Chondrocyte (in vitro differentiated cells): ENCODE measurements around the gene PLK3. TPM values are rescaled to one million over a fixed set of nuclear protein-coding genes. Genes with fewer than 3 reads are reported as not detected.
"Not testable (repeated sequence)": the region's sequence is repeated elsewhere in the genome, so short reads cannot be mapped to it uniquely, and the experiment has no call there.

Experiments used
- DNase-seq: peaks from one replicate; pipeline ENCODE4 v3.0.0; 2021; ENCODE audit warnings: mixed read lengths, low spot score
- H3K27ac Mint-ChIP-seq: one replicate; pipeline ENCODE4 v1.8.0; 2021; ENCODE audit warnings: mild to moderate bottlenecking, moderate library complexity, mixed read lengths; ENCODE audit not compliant: unreplicated experiment
- H3K27me3 Mint-ChIP-seq: 2 replicates; pipeline ENCODE4 v1.8.0; 2021; ENCODE audit warnings: low read depth, mixed read lengths
- H3K36me3 Mint-ChIP-seq: 2 replicates; pipeline ENCODE4 v1.8.0; 2021; ENCODE audit warnings: low read depth, mixed read lengths
- H3K4me1 Mint-ChIP-seq: 2 replicates; pipeline ENCODE4 v1.8.0; 2021; ENCODE audit warnings: low read depth, mild to moderate bottlenecking, mixed read lengths
- H3K4me3 Mint-ChIP-seq: one replicate; pipeline ENCODE4 v1.8.0; 2021; ENCODE audit warnings: mild to moderate bottlenecking, moderate library complexity, mixed read lengths; ENCODE audit not compliant: unreplicated experiment
- H3K9me3 Mint-ChIP-seq: 2 replicates; pipeline ENCODE4 v1.8.0; 2021; ENCODE audit warnings: low read depth, mixed read lengths
- CTCF ChIP-seq: fragments of 200-600 bp; sonication (generic); IDR thresholded peaks from 2 replicates; pipeline ENCODE4 v1.5.0; 2021; ENCODE audit warnings: antibody characterized with exemption, mild to moderate bottlenecking, moderate library complexity
- total RNA-seq: library from RNA; stranded (reverse); gene quantifications from 3 replicates; pipeline ENCODE4 v1.2.1, GENCODE V29; 2021

The PLK3 gene
- total RNA-seq, 1 donor from 2014 or later = 24.2 TPM

DNA sequence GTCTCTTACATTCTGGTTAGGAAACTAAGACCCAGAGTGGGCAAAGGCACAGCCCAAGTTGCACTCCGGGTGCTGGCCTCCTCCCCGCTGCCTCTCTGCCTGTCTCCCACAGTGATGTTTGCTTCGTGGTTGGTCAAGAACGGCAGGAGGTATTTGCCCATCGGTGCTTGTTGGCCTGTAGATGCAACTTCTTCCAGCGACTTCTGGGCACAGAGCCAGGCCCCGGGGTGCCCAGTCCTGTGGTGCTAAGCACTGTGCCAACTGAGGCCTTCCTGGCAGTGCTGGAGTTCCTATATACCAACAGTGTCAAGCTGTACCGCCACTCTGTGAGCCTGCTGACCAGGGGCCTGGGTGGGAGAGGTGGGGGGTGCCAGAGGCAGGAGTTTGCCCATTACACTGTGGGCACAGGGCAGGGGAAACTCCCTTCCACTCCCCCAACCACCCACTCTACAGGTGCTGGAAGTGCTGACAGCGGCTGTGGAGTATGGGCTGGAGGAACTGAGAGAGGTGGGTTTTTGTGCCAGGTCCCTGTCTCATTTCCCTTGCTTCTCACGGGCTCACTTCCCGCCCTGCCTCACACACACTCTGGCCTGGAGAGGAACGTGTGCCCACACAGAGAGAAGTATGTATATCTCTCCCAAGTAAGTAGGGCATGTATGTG, 10.1 kb downstream of the PLK3 start:
- no peaks in the 10 kb centered on the region for H3K9me3 Mint-ChIP-seq
- H3K36me3 Mint-ChIP-seq = peaks cover 13% of the 10 kb centered on the region
- H3K4me1 Mint-ChIP-seq = peaks cover 67% of the 10 kb centered on the region
- peak overlapping the region; percentile 76 for H3K4me3 Mint-ChIP-seq
- H3K27ac Mint-ChIP-seq = peak overlapping the region; percentile 100
- H3K27me3 Mint-ChIP-seq = no peaks in the 10 kb centered on the region
- no peak for TF ChIP-seq CTCF
- peak; percentile 95 for DNase-seq

- H3K36me3 Mint-ChIP-seq = peaks cover 15% of the 10 kb centered on the region
- peak overlapping the region; percentile 100 for H3K27ac Mint-ChIP-seq
- peaks cover 67% of the 10 kb centered on the region for H3K4me1 Mint-ChIP-seq
- H3K9me3 Mint-ChIP-seq, H3K27me3 Mint-ChIP-seq: not testable (repeated sequence)
- peak; percentile 29 for DNase-seq
- peak overlapping the region; percentile 36 for H3K4me3 Mint-ChIP-seq
Measured at GRCh38 chr1:44810762-44811105, 10.6 kb downstream of the PLK3 start.

DNA sequence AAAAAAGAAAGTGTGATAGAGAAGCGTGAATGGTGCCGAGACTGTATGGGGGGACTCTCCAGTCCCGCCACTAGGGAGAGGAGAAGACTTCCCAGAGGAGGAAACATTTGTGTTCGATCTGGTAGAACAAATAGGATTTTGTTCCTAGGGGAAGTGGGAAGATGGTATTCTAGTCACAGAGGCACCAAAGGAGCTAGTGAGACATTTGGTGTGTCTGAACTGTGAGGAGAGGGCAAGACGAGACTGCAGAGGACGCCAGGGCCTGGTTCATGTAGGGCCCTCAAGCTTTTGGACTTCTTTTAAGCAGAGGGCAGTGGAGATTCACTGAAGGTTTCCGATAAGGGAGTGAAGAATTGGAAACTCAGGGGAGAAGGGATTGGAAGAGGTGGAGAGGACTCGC, 11.1 kb downstream of the PLK3 start:
- no peaks in the 10 kb centered on the region for H3K27me3 Mint-ChIP-seq
- DNase-seq = peak; percentile 22

GRCh38 chr1:44812822-44813543, 12.8 kb downstream of the PLK3 start:
- H3K4me3 Mint-ChIP-seq = no peak overlapping the region

More for the DNA sequence above, 11.1 kb downstream of the PLK3 start:
- H3K4me1 Mint-ChIP-seq = peaks cover 67% of the 10 kb centered on the region
- peak overlapping the region; percentile 36 for H3K4me3 Mint-ChIP-seq
- H3K9me3 Mint-ChIP-seq = no peaks in the 10 kb centered on the region
- H3K27ac Mint-ChIP-seq = peak overlapping the region; percentile 100
- H3K36me3 Mint-ChIP-seq = peaks cover 15% of the 10 kb centered on the region
- TF ChIP-seq CTCF = peak; percentile 31

DNA sequence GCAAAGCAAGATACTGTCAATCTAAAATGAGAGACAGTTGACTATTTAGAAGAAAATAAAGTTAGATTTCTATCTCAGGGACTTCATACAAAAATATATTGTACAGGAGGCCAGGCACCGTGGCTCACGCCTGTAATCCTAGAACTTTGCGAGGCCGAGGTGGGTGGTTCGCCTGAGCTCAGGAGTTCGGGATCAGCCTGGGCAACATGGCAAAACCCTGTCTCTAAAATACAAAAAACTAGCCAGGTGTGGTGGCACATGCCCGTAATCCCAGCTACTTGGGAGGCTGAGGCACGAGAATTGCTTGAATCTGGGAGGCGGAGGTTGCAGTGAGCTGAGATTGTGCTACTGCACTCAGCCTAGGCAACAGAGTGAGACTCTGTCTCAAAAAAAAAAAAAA, 15.7 kb downstream of the PLK3 start:
- H3K4me3 Mint-ChIP-seq, H3K9me3 Mint-ChIP-seq, H3K27ac Mint-ChIP-seq, H3K27me3 Mint-ChIP-seq: not testable (repeated sequence)
- Mint-ChIP-seq H3K36me3 (peaks cover 13% of the 10 kb centered on the region), H3K4me1 (peaks cover 54% of the 10 kb centered on the region)
- peak; percentile 36 for DNase-seq

More at GRCh38 chr1:44812822-44813543, 12.8 kb downstream of the PLK3 start:
- peaks cover 13% of the 10 kb centered on the region for H3K36me3 Mint-ChIP-seq
- H3K27me3 Mint-ChIP-seq = no peaks in the 10 kb centered on the region
- peaks cover 60% of the 10 kb centered on the region for H3K4me1 Mint-ChIP-seq
- DNase-seq = peak; percentile 94
- no peak for TF ChIP-seq CTCF
- peak overlapping the region; percentile 17 for H3K27ac Mint-ChIP-seq
- H3K9me3 Mint-ChIP-seq = no peaks in the 10 kb centered on the region

- no peaks in the 10 kb centered on the region for H3K9me3 Mint-ChIP-seq
- no peak for DNase-seq
- no peaks in the 10 kb centered on the region for H3K27me3 Mint-ChIP-seq
- TF ChIP-seq CTCF = no peak
- peaks cover 41% of the 10 kb centered on the region for H3K4me1 Mint-ChIP-seq
- peaks cover 10% of the 10 kb centered on the region for H3K36me3 Mint-ChIP-seq
- H3K27ac Mint-ChIP-seq = peak overlapping the region; percentile 58
- no peak overlapping the region for H3K4me3 Mint-ChIP-seq
Measured at GRCh38 chr1:44817307-44817706, 17.1 kb downstream of the PLK3 start.
